ENCODE data around the gene TDRD1.

The TDRD1 gene

DNA sequence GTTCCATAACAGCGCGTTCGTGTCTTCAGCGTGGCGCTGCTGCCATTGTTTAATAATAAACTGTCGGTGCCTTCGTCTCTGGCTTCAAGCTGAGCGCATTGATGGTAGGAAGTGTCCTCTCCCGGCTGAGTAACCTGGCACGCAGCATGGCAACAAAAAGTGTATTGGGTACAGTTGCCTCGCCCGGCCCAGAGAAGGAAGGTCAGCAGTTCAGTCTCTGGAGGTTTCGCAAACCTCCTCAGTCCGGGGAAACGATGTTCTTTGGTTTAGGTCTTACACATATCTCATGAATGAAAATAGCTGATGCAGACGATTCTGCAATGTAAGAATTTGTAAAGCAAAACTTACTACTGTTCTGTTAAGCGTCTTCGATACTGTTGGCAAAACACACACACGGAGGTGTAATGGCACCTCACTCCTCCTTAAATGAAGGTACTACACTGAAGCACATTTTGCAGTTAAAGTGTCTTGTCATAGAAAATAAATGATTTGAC, 4.4 kb upstream of the TDRD1 start:
- peak; percentile 79 for DNase-seq

GRCh38 chr10:114175667-114176066, 3.5 kb upstream of the TDRD1 start:
- DNase-seq, result no peak

- no peak for DNase-seq
These were observed 2.6 kb upstream of the TDRD1 start for GRCh38 chr10:114176511-114176910.

DNA sequence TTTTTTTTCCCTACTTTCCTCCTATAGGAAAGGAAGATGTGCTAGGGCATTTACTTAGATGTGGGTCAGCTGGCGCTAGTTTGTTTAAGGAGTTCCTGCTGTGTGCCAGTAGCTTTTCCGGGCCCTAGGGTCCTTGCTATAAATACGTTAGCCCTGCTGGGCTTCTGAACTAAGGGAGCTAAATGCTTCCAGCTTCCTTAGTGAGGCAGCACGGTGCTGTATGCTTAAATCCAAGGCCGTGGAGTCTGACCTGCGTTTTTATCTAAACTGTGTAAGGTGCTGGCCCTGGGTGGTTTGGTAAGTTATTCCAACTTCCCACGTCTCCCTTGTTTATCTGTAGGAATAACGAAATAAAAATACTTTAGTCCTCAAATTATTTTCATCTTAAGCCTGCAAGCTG, 594 bp downstream of the TDRD1 start:
- DNase-seq, result no peak

GRCh38 chr10:114180937-114181336, 1.8 kb downstream of the TDRD1 start:
- no peak for DNase-seq

DNA sequence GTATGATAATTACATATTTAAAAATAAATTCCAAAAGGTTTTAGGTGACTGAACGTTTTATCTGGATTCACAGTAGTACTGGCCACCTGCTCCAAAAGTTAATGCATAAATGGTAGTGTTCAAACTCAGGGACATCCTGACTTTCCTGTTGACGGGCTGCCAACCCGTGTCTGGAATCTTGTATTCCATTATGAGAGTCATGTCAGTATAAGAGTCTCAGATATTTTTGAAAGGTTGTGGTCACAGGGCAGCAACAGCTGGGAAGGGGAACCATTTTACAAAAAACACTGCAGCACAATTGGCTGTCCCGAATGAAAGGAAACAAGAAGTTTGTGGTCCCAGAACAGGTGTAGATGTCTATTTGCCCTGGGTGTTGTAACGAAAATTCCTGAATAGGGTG, 2.8 kb downstream of the TDRD1 start:
- DNase-seq, result no peak

- no peak for DNase-seq
These were observed 4.4 kb downstream of the TDRD1 start for GRCh38 chr10:114183563-114183962.

DNA sequence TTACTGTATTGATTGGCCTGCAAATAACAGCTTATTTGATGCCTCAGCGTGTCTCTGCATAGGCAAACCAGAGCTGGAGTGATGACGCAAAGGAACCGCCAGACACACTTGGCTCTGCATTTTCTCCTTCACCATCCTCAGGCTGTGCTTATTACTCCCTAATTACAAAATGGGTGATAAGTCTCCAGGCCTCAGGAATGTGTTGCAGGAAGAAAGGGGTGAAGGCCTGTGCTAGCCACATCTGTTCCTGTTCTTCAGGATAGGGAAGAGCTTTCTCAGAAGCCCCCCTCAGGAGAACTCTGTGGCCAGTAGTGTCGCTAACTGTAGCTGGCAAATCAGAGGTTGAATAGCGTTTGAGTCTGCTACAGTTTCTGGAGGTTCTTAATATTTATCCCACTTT, 5.1 kb downstream of the TDRD1 start:
- no peak for DNase-seq

- no peak for DNase-seq
These were observed 8.8 kb downstream of the TDRD1 start for GRCh38 chr10:114188001-114188400.

DNA sequence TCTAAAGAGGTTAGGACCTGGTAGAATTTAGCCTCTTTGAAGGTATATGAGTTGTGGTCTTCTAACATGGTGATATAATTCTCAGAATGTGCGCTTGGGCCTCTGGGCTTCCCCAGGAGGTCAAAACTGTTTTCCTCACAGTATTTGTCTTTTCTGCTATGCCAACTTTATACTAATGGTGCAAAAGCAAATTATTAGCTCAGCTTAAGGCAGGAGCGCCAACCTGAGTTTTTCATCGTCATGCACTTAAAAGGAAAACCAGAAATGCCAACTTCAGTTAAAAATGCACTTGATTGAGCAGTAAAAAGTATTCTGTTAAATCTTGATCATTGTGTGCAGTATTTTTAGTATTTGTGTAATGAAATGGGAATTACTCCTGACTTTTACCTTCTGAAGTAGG, 9.7 kb downstream of the TDRD1 start:
- no peak for DNase-seq

DNA sequence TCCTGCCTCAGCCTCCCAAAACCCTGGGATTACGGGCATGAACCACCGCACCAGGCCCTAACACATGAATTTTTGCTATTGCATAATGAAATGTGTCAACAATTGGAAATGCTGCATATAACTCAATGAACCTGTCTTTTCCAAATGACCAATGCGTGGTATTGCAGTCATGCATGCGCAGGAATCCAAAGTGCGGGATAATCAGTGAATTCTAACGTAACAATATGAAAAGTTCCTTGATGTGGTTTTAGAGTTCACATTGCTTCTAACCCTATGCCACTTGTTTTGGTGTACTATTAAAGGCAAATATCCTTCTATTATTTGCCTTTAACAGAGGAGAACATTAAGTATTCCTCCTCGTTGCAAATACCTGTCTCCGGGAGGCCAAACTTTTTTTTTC, 10.5 kb downstream of the TDRD1 start:
- no peak for DNase-seq

DNA sequence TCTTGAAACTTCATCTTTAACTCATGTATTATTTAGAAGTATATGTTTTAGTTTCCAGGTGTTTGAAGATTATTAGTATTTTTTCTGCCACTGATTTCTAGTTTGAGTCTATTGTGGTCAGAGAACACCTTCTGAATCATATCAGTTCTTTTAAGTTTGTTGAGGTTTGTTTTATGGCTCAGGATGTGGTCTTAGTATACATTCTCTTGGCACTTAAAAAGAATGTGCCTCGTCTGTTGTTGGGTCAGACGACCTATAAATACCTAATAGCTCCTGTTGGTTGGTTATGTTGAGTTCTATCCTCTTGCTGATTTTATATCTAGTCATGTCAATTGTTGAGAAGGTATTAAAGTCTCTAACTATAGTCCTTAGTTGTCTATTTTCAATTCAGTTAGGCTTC, 15.9 kb downstream of the TDRD1 start:
- no peak for DNase-seq

- no peak for DNase-seq
These were observed 20.1 kb downstream of the TDRD1 start for GRCh38 chr10:114199239-114199638.

- no peak for DNase-seq
These were observed 23.7 kb downstream of the TDRD1 start for GRCh38 chr10:114202812-114203211.

GRCh38 chr10:114206902-114207301, 27.7 kb downstream of the TDRD1 start:
- DNase-seq, result no peak

- no peak for DNase-seq
These were observed 28.2 kb downstream of the TDRD1 start for GRCh38 chr10:114207349-114207748.

GRCh38 chr10:114208351-114208750, 29.2 kb downstream of the TDRD1 start:
- DNase-seq, result no peak

- DNase-seq, result no peak
These were observed 33.0 kb downstream of the TDRD1 start for GRCh38 chr10:114212153-114212552.

DNA sequence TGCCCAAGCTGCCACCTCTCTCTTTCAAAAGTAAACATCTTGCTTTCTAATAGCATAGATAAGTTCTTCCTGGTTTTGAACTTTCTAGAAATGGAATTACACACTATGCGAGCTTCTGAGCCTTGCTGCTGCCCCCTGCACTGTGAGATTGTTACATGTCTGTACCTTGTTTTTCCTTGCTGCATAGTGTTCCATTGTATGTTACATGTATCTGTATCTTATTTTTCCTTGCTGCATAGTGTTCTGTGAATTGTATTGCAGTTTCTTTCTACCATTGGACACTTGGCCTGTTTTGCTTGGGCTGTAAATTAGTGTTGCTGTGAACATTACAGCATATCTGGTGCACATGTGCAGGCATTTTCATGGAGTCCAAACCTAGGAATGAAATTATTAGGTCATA, 35.9 kb downstream of the TDRD1 start:
- no peak for DNase-seq

DNA sequence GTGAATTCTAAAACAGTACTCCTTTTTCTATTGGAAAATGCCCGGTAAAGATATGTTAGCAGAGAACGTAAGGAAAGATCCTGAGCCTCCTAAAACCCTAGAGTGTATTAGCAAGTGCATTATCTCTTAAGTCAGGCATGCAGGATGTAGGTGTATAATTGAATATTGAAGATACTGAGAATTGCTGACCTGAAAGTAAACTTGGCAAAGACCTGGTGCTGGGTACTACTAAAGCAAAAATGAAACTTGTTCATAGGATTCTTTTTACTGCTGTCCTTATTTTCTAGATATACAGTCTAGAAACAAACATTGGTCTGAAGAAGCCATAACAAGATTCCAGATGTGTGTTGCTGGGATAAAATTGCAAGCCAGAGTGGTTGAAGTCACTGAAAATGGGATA, 41.1 kb downstream of the TDRD1 start:
- DNase-seq, result no peak

GRCh38 chr10:114221235-114221634, 42.1 kb downstream of the TDRD1 start:
- no peak for DNase-seq

DNA sequence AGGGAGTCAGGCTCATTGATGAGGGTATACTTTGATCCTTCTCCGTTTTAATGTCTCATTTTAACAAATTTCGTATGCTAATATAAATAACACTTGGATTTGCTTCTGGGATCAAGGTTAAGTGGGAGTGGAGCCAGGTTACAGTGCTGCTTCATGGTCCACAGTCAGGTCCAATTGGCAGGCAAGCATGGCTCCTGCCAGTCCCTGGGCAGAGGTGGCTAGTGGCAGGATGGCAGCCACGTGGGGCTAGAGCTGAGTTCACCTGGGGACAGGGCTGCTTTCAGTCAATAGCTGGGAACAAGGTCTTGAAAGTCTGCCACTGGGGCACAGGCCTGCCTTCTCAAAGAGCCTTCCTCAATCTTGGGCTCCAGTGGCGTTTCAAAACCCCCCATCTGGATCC, 43.9 kb downstream of the TDRD1 start:
- no peak for DNase-seq

DNA sequence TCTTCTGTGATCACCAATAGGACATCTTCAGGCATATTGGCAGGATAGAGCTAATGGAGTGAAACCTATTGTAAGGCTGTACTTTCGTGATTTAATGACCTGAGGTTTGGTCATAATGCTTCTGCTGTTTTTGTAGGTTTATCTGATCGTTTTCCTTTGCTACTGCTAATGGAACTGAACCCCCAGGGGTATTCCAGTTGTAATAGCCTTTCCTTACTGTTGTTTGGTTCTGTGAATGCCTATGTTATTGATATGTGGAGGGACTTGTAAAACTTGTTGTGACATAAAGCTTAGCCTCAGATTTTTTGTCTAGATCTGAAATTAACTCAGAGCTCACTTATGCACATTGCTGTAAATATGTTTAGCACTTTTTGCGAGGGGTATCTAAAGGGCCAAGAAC, 49.0 kb downstream of the TDRD1 start:
- no peak for DNase-seq

DNA sequence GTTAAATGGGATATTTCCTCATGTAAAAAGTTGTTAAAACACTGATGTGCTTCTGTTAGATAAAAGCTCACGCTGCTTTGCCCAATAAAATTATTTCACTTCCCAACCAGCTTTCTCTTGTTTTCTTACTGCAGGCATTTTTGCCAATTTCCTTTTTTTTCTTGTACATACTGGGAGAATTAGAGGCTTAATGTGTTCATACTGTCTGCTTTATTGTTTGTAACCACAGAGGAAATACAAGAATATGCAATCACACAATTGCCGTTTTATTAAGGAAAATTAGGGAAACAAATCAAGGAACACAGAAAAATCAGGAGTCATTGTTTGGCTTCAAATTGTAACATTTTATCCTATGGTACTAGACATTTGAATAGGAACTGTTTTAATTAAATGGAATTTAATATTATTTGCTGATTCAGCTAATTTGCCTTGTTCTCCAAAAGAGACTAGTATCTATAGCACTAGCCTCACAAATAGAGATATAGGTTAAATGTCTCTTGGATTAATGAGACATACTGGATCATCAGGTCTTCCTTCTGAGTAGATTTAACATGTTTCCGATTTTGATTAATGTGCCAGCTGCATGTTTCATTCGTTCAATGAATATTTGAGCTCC, 53.5 kb downstream of the TDRD1 start:
- no peak for DNase-seq

DNA sequence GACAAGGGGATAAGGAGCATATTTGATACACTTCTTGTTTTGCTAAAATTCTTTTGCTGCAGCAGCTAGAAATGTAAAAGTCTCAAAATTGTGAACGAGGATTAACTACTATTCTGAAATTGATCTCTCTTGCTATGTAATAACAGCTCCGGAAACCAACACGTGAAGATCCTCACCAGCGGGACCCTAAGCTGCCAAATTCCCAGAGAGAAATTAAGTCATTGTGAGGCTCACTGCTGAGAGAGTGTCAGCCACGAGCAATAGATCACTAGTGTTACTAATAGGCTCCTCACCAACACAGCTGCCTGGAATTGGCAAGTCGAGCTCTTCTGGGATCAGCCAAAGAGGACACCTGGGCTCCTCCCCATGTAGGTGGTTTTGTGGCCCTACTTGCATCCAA, 54.3 kb downstream of the TDRD1 start:
- no peak for DNase-seq

- DNase-seq, result no peak
These were observed 55.0 kb downstream of the TDRD1 start for GRCh38 chr10:114234132-114234531.

All from kidney glomerular epithelial cell (primary cell).